ENCODE measurements around the gene SLC38A9.

DNA sequence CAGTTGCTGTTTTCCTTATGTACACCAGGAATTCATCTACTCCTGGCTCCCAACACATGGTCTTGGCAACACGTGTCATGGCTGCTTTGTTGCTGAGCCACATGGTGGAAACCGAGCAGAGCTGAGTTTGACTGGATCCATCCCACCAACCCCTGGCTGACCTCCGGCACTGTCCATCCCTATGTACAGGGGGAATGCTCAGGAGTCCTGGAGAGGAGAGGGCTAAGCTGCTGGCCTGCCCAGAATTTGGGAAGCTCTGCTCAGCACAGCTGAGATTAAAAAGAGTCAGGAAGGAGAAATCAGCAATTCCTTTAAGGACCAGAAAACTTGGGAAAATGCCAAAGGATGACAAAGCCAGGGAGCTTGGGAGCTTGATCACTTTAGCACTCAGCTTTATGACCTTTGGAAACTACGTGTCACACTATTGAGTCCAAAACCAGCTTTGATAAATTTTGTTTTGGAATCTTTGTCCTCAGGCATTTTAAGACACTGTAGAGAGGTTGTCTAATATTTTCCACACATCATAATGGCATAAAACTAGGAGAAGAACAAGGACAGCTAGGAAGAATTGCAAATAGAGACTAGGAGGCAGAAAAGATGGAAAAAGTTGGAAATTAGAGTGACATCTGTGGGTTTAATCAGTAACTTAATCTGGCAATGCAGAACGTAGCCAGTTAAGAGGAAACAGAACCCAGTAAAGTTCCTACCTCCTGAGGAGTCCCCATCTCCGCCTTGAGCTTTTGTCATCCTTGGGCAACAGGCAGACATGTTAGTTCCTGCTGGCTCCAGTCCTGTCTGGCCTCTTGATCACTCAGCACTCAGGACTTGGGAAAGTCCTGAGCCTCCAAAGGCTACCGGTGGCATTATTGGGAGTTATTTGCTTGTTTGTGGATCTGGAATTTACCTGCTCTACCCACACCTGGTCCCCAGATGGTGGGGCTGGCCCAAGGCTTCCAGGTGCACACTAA, 114.8 kb downstream of the SLC38A9 start:
- TF ChIP-seq, protein P1, sequence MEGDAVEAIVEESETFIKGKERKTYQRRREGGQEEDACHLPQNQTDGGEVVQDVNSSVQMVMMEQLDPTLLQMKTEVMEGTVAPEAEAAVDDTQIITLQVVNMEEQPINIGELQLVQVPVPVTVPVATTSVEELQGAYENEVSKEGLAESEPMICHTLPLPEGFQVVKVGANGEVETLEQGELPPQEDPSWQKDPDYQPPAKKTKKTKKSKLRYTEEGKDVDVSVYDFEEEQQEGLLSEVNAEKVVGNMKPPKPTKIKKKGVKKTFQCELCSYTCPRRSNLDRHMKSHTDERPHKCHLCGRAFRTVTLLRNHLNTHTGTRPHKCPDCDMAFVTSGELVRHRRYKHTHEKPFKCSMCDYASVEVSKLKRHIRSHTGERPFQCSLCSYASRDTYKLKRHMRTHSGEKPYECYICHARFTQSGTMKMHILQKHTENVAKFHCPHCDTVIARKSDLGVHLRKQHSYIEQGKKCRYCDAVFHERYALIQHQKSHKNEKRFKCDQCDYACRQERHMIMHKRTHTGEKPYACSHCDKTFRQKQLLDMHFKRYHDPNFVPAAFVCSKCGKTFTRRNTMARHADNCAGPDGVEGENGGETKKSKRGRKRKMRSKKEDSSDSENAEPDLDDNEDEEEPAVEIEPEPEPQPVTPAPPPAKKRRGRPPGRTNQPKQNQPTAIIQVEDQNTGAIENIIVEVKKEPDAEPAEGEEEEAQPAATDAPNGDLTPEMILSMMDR (conservative IDR thresholded peaks at IDR 0.05 in 1 of 2, IDR thresholded peaks at IDR 0.05 in 1 of 2; ENCODE audit: low read depth in 1 of 2, low read length in 2 of 2): no peak
- TF ChIP-seq EZH2 (IDR thresholded peaks at IDR 0.05; ENCODE audit: low read length, missing control alignments): no peak
